GM23338 (cell line): Measurements from ENCODE around the gene HJV.

ENCODE experiments used
- CREB1 ChIP-seq: fragments of 250-450 bp; sonication (Bioruptor Pico); IDR thresholded peaks from 2 replicates; pipeline ENCODE4 v1.5.0; 2020; ENCODE audit warnings: low read depth, mild to moderate bottlenecking, moderate library complexity
- EZH2 ChIP-seq: fragments of 200-600 bp; sonication (generic); IDR thresholded peaks from one replicate; pipeline ENCODE4 v1.8.0; 2017; ENCODE audit warnings: antibody characterized with exemption, mild to moderate bottlenecking, low read depth; ENCODE audit not compliant: unreplicated experiment
- EZH2phosphoT487 ChIP-seq: fragments of 200-600 bp; sonication (generic); IDR thresholded peaks from one replicate; pipeline ENCODE4 v1.8.1; 2018; ENCODE audit warnings: antibody characterized with exemption; ENCODE audit not compliant: unreplicated experiment
- POLR2AphosphoS5 ChIP-seq: IDR thresholded peaks from 2 replicates; pipeline ENCODE4 v1.6.1; 2016; ENCODE audit warnings: antibody characterized with exemption, low read depth
- TF ChIP-seq, protein P1 (sequence below): IDR thresholded peaks from one replicate; pipeline ENCODE4 v1.6.1; 2018; ENCODE audit warnings: antibody characterized with exemption; ENCODE audit not compliant: unreplicated experiment
- TF ChIP-seq, protein P2 (sequence below), 2 experiments: fragments of 200-600 bp in 1 of 2; sonication (generic) in 1 of 2; conservative IDR thresholded peaks; 2 replicates each; pipeline versions ENCODE4 v1.5.1 to v1.6.1; 2016 to 2017; ENCODE audit warnings: antibody characterized with exemption in 2 of 2, low read depth in 2 of 2, mild to moderate bottlenecking in 2 of 2, moderate library complexity in 1 of 2

GRCh38 chr1:146039844-146040194 is 18.3 kb upstream of the HJV start:
- TF ChIP-seq, protein P1, sequence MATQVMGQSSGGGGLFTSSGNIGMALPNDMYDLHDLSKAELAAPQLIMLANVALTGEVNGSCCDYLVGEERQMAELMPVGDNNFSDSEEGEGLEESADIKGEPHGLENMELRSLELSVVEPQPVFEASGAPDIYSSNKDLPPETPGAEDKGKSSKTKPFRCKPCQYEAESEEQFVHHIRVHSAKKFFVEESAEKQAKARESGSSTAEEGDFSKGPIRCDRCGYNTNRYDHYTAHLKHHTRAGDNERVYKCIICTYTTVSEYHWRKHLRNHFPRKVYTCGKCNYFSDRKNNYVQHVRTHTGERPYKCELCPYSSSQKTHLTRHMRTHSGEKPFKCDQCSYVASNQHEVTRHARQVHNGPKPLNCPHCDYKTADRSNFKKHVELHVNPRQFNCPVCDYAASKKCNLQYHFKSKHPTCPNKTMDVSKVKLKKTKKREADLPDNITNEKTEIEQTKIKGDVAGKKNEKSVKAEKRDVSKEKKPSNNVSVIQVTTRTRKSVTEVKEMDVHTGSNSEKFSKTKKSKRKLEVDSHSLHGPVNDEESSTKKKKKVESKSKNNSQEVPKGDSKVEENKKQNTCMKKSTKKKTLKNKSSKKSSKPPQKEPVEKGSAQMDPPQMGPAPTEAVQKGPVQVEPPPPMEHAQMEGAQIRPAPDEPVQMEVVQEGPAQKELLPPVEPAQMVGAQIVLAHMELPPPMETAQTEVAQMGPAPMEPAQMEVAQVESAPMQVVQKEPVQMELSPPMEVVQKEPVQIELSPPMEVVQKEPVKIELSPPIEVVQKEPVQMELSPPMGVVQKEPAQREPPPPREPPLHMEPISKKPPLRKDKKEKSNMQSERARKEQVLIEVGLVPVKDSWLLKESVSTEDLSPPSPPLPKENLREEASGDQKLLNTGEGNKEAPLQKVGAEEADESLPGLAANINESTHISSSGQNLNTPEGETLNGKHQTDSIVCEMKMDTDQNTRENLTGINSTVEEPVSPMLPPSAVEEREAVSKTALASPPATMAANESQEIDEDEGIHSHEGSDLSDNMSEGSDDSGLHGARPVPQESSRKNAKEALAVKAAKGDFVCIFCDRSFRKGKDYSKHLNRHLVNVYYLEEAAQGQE, result no peak
- TF ChIP-seq EZH2, result no peak
- TF ChIP-seq, protein P2, sequence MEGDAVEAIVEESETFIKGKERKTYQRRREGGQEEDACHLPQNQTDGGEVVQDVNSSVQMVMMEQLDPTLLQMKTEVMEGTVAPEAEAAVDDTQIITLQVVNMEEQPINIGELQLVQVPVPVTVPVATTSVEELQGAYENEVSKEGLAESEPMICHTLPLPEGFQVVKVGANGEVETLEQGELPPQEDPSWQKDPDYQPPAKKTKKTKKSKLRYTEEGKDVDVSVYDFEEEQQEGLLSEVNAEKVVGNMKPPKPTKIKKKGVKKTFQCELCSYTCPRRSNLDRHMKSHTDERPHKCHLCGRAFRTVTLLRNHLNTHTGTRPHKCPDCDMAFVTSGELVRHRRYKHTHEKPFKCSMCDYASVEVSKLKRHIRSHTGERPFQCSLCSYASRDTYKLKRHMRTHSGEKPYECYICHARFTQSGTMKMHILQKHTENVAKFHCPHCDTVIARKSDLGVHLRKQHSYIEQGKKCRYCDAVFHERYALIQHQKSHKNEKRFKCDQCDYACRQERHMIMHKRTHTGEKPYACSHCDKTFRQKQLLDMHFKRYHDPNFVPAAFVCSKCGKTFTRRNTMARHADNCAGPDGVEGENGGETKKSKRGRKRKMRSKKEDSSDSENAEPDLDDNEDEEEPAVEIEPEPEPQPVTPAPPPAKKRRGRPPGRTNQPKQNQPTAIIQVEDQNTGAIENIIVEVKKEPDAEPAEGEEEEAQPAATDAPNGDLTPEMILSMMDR (conservative IDR thresholded peaks at IDR 0.05; ENCODE audit: low read depth in 2 of 2), result no peak
- TF ChIP-seq EZH2phosphoT487, result no peak
- TF ChIP-seq POLR2AphosphoS5, result no peak
- TF ChIP-seq CREB1 (CRISPR knock-in tag), result no peak
